ENCODE measurements around the gene RPS28. TPM values are rescaled to one million over a fixed set of nuclear protein-coding genes. Genes with fewer than 3 reads are reported as not detected.
"Not testable (repeated sequence)": the region's sequence is repeated elsewhere in the genome, so short reads cannot be mapped to it uniquely, and the experiment has no call there.

Gene RPS28
- total and polyA plus RNA-seq, 4 donors = 405 to 981 (median 714) TPM

DNA sequence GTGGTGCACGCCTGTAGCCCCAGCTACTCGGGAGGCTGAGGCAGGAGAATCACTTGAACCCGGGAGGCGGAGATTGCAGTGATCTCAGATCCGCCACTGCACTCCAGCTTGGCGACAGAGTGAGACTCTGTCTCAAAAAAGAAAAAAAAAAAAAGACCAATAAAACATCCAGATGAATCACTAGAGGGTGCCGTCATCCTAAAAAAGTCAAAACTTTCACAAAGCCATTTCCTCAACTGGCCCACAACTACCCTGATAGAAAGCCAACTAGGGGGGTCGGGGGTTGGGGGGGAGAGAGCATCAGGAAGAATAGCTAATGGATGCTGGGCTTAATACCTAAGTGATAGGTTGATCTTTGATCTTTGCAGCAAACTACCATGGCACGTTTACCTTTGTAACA is 2.5 kb upstream of the RPS28 start:
- H3K36me3 ChIP-seq (ENCODE audit: control insufficient read depth in 1 of 2, insufficient read depth in 2 of 2, low read length in 1 of 2); H3K27me3 ChIP-seq (ENCODE audit: control insufficient read depth in 1 of 2, insufficient read depth in 2 of 2, low read length in 1 of 2); ATAC-seq (ENCODE audit: low FRiP score); H3K4me1 ChIP-seq (ENCODE audit: control insufficient read depth in 1 of 2, insufficient read depth in 2 of 2, low read length in 2 of 2); H3K27ac ChIP-seq (ENCODE audit: low read depth in 1 of 2, low read length in 2 of 2); H3K9me3 ChIP-seq (ENCODE audit: control insufficient read depth, low read length); intact Hi-C loops (cut with DNase I); H3K4me3 ChIP-seq (ENCODE audit: low read length in 2 of 2); DNase-seq: not testable (repeated sequence)
- WGBS, 2 donors = 73 to 77% methylated on average over 9 of the region's 9 CpGs

GRCh38 chr19:8319807-8320520 is 1.3 kb upstream of the RPS28 start:
- 82 to 84% methylated on average over 19 of the region's 19 CpGs for WGBS, 2 donors
- peak overlapping the region; percentile 70 to 80 for H3K4me3 ChIP-seq (ENCODE audit: low read length in 2 of 2)
- H3K27ac ChIP-seq (ENCODE audit: low read depth in 1 of 2, low read length in 2 of 2) = no peak overlapping the region
- no peaks in the 10 kb centered on the region for H3K27me3 ChIP-seq (ENCODE audit: control insufficient read depth in 1 of 2, insufficient read depth in 2 of 2, low read length in 1 of 2)
- DNase-seq (no peak), ATAC-seq (ENCODE audit: low FRiP score) (no peak)
- intact Hi-C loops (cut with DNase I) = no loop called here
- no peaks in the 10 kb centered on the region for H3K4me1 ChIP-seq (ENCODE audit: control insufficient read depth in 1 of 2, insufficient read depth in 2 of 2, low read length in 2 of 2)
- H3K9me3 ChIP-seq (ENCODE audit: control insufficient read depth, low read length) = no peaks in the 10 kb centered on the region
- no peaks in the 10 kb centered on the region for H3K36me3 ChIP-seq (ENCODE audit: control insufficient read depth in 1 of 2, insufficient read depth in 2 of 2, low read length in 1 of 2)

DNA sequence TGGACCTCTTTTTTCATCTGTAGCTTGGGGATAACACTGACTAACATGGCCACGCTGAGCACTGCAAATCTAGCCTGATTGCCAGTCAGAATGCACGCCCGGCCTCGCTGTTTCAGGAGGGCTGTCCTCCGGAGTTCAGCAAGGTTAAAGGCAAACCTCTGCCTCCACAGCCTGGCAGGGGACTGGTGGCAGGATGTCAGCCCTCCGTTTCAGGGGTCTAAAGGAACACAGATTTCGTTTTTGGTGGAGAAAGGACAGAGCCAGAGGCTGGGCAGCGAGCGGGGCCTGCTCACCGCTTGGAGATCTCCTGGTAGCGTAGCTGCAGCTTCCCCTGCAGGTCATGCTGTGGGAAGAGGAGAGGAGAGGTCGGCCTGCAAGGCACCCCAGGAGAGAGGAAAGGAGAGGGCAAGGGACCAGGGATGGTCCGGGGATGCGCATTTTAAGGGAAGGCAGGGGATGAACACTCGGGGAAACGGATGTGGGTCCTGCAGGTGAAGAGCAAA is 681 bp upstream of the RPS28 start:
- DNase-seq = peak in 1 of 2 donors; percentile 49
- Histone ChIP-seq H3K4me1 (ENCODE audit: control insufficient read depth in 1 of 2, insufficient read depth in 2 of 2, low read length in 2 of 2) (no peaks in the 10 kb centered on the region), H3K27ac (ENCODE audit: low read depth in 1 of 2, low read length in 2 of 2) (peak overlapping the region; percentile 17 to 41), H3K4me3 (ENCODE audit: low read length in 2 of 2) (peak overlapping the region; percentile 70 to 80), H3K36me3 (ENCODE audit: control insufficient read depth in 1 of 2, insufficient read depth in 2 of 2, low read length in 1 of 2) (no peaks in the 10 kb centered on the region), H3K9me3 (ENCODE audit: control insufficient read depth, low read length) (no peaks in the 10 kb centered on the region), H3K27me3 (ENCODE audit: control insufficient read depth in 1 of 2, insufficient read depth in 2 of 2, low read length in 1 of 2) (no peaks in the 10 kb centered on the region)
- ATAC-seq (ENCODE audit: low FRiP score) = peak; percentile 36
- WGBS, 2 donors = 1 to 2% methylated on average over 16 of the region's 16 CpGs
- intact Hi-C loops (cut with DNase I) = no loop called here

DNA sequence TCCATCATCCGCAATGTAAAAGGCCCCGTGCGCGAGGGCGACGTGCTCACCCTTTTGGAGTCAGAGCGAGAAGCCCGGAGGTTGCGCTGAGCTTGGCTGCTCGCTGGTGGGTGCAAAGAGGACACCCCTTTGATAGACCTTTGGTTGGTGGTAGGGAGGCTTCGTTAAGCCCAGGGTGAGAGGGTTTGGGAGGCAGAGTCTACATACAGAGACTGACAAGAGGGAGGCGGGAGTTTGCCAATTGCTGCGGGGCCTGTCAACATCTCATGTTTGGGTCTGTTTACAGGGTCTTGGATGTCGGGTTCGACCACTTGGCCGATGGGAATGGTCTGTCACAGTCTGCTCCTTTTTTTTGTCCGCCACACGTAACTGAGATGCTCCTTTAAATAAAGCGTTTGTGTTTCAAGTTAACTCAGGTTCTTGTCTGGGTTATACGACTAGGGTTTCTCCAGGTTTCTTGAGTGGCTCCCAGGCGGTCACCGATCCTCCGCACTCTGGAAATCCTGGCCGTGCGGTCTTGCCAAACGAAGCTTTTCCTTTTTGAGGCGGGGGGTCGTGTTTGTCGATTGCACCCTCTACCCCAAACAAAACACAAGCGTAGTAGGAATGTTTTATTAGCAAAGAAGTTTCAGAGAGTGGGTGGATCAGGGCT is 816 bp downstream of the RPS28 start:
- DNase-seq = no peak
- Histone ChIP-seq H3K4me3 (ENCODE audit: low read length in 2 of 2) (peak overlapping the region; percentile 79 to 83), H3K27me3 (ENCODE audit: control insufficient read depth in 1 of 2, insufficient read depth in 2 of 2, low read length in 1 of 2) (no peaks in the 10 kb centered on the region), H3K9me3 (ENCODE audit: control insufficient read depth, low read length) (peaks cover 2% of the 10 kb centered on the region), H3K4me1 (ENCODE audit: control insufficient read depth in 1 of 2, insufficient read depth in 2 of 2, low read length in 2 of 2) (no peaks in the 10 kb centered on the region), H3K36me3 (ENCODE audit: control insufficient read depth in 1 of 2, insufficient read depth in 2 of 2, low read length in 1 of 2) (no peaks in the 10 kb centered on the region), H3K27ac (ENCODE audit: low read depth in 1 of 2, low read length in 2 of 2) (no peak overlapping the region)
- ATAC-seq (ENCODE audit: low FRiP score) = no peak
- WGBS, 2 donors = 22 to 24% methylated on average over 30 of the region's 30 CpGs
- intact Hi-C loops (cut with DNase I) = no loop called here

GRCh38 chr19:8322638-8322997 is 1.3 kb downstream of the RPS28 start:
- 74 to 81% methylated on average over 7 of the region's 7 CpGs for WGBS, 2 donors
- H3K27me3 ChIP-seq (ENCODE audit: control insufficient read depth in 1 of 2, insufficient read depth in 2 of 2, low read length in 1 of 2) = no peaks in the 10 kb centered on the region
- H3K9me3 ChIP-seq (ENCODE audit: control insufficient read depth, low read length) = peaks cover 2% of the 10 kb centered on the region
- DNase-seq (no peak), ATAC-seq (ENCODE audit: low FRiP score) (no peak)
- intact Hi-C loops (cut with DNase I) = no loop called here
- no peak overlapping the region for H3K4me3 ChIP-seq (ENCODE audit: low read length in 2 of 2)
- H3K27ac ChIP-seq (ENCODE audit: low read depth in 1 of 2, low read length in 2 of 2) = no peak overlapping the region
- no peaks in the 10 kb centered on the region for H3K4me1 ChIP-seq (ENCODE audit: control insufficient read depth in 1 of 2, insufficient read depth in 2 of 2, low read length in 2 of 2)
- no peaks in the 10 kb centered on the region for H3K36me3 ChIP-seq (ENCODE audit: control insufficient read depth in 1 of 2, insufficient read depth in 2 of 2, low read length in 1 of 2)

GRCh38 chr19:8323781-8324185 is 2.5 kb downstream of the RPS28 start:
- Histone ChIP-seq H3K4me1 (ENCODE audit: control insufficient read depth in 1 of 2, insufficient read depth in 2 of 2, low read length in 2 of 2) (no peaks in the 10 kb centered on the region), H3K27ac (ENCODE audit: low read depth in 1 of 2, low read length in 2 of 2) (no peak overlapping the region), H3K27me3 (ENCODE audit: control insufficient read depth in 1 of 2, insufficient read depth in 2 of 2, low read length in 1 of 2) (no peaks in the 10 kb centered on the region), H3K9me3 (ENCODE audit: control insufficient read depth, low read length) (peaks cover 2% of the 10 kb centered on the region), H3K4me3 (ENCODE audit: low read length in 2 of 2) (no peak overlapping the region), H3K36me3 (ENCODE audit: control insufficient read depth in 1 of 2, insufficient read depth in 2 of 2, low read length in 1 of 2) (no peaks in the 10 kb centered on the region)
- DNase-seq (no peak), ATAC-seq (ENCODE audit: low FRiP score) (no peak)
- intact Hi-C loops (cut with DNase I) = no loop called here
- WGBS, 2 donors = 92% methylated on average over 1 of the region's 1 CpG

GRCh38 chr19:8324186-8325050 is 3.1 kb downstream of the RPS28 start:
- no peak overlapping the region for H3K4me3 ChIP-seq (ENCODE audit: low read length in 2 of 2)
- H3K9me3 ChIP-seq (ENCODE audit: control insufficient read depth, low read length) = peaks cover 2% of the 10 kb centered on the region
- intact Hi-C loops (cut with DNase I) = no loop called here
- 69 to 78% methylated on average over 17 of the region's 17 CpGs for WGBS, 2 donors
- H3K27ac ChIP-seq (ENCODE audit: low read depth in 1 of 2, low read length in 2 of 2) = no peak overlapping the region
- H3K27me3 ChIP-seq (ENCODE audit: control insufficient read depth in 1 of 2, insufficient read depth in 2 of 2, low read length in 1 of 2) = no peaks in the 10 kb centered on the region
- DNase-seq (peak in 1 of 2 donors; percentile 45), ATAC-seq (ENCODE audit: low FRiP score) (no peak)
- H3K36me3 ChIP-seq (ENCODE audit: control insufficient read depth in 1 of 2, insufficient read depth in 2 of 2, low read length in 1 of 2) = no peaks in the 10 kb centered on the region
- H3K4me1 ChIP-seq (ENCODE audit: control insufficient read depth in 1 of 2, insufficient read depth in 2 of 2, low read length in 2 of 2) = no peaks in the 10 kb centered on the region

DNA sequence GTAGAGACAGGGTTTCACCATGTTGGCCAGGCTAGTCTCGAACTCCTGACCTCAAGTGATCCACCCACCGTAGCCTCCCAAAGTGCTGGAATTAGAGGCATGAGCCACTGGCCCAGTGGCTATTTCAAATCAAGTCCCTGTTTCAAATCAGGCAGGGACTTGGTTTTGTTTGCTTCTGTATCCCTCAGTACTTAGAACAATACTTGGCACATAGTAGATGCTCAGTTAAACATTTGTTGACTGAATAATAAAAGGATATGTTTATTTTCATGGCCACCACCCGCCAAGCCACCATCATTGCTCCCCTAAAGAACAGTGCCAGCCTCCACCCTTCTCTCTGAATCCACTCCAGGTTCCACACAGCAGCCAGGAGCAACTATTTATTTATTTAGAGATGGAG is 4.2 kb downstream of the RPS28 start:
- peaks cover 2% of the 10 kb centered on the region for H3K9me3 ChIP-seq (ENCODE audit: control insufficient read depth, low read length)
- no peak overlapping the region for H3K27ac ChIP-seq (ENCODE audit: low read depth in 1 of 2, low read length in 2 of 2)
- WGBS, 2 donors = 90 to 93% methylated on average over 3 of the region's 3 CpGs
- no peak for DNase-seq
- H3K36me3 ChIP-seq (ENCODE audit: control insufficient read depth in 1 of 2, insufficient read depth in 2 of 2, low read length in 1 of 2) = no peaks in the 10 kb centered on the region
- H3K4me3 ChIP-seq (ENCODE audit: low read length in 2 of 2) = no peak overlapping the region
- intact Hi-C loops (cut with DNase I) = no loop called here
- no peaks in the 10 kb centered on the region for H3K4me1 ChIP-seq (ENCODE audit: control insufficient read depth in 1 of 2, insufficient read depth in 2 of 2, low read length in 2 of 2)
- no peaks in the 10 kb centered on the region for H3K27me3 ChIP-seq (ENCODE audit: control insufficient read depth in 1 of 2, insufficient read depth in 2 of 2, low read length in 1 of 2)
- ATAC-seq (ENCODE audit: low FRiP score) = no peak

Measured in aorta (tissue), 5 donors.